ENCODE data around the gene NVL.
"Not testable (repeated sequence)": the region's sequence is repeated elsewhere in the genome, so short reads cannot be mapped to it uniquely, and the experiment has no call there.

DNA sequence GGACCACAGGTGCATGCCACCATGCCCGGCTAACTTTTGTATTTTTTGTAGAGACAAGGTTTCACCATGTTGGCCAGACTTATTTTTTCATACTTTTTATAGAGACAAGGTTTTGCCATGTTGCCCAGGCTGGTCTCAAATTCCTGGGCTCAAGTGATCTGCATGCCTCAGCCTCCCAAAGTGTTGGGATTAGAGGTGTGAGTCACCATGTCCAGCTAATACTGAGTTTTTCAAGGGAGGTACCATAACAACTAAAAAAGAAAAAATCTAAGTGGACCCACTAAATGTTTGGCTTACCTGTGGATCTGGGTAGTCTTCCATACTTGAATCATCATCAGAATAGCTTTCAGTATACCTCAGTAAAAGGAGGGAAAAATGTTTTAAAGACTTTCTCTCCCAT is 18.5 kb downstream of the NVL start:
- TF ChIP-seq, protein P1, sequence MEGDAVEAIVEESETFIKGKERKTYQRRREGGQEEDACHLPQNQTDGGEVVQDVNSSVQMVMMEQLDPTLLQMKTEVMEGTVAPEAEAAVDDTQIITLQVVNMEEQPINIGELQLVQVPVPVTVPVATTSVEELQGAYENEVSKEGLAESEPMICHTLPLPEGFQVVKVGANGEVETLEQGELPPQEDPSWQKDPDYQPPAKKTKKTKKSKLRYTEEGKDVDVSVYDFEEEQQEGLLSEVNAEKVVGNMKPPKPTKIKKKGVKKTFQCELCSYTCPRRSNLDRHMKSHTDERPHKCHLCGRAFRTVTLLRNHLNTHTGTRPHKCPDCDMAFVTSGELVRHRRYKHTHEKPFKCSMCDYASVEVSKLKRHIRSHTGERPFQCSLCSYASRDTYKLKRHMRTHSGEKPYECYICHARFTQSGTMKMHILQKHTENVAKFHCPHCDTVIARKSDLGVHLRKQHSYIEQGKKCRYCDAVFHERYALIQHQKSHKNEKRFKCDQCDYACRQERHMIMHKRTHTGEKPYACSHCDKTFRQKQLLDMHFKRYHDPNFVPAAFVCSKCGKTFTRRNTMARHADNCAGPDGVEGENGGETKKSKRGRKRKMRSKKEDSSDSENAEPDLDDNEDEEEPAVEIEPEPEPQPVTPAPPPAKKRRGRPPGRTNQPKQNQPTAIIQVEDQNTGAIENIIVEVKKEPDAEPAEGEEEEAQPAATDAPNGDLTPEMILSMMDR (conservative IDR thresholded peaks at IDR 0.05; ENCODE audit: low read depth, low read length) = not testable (repeated sequence)
- not testable (repeated sequence) for TF ChIP-seq SMC3, POLR2A (IDR thresholded peaks at IDR 0.05; ENCODE audit: low read depth, low read length)

Data from IMR-90 (cell line).